ENCODE measurements around the gene SH2B3. TPM values are rescaled to one million over a fixed set of nuclear protein-coding genes. Genes with fewer than 3 reads are reported as not detected.

Gene SH2B3
- total RNA-seq, 2 experiments from 2014 or later: 25.8 to 51.3 TPM

DNA sequence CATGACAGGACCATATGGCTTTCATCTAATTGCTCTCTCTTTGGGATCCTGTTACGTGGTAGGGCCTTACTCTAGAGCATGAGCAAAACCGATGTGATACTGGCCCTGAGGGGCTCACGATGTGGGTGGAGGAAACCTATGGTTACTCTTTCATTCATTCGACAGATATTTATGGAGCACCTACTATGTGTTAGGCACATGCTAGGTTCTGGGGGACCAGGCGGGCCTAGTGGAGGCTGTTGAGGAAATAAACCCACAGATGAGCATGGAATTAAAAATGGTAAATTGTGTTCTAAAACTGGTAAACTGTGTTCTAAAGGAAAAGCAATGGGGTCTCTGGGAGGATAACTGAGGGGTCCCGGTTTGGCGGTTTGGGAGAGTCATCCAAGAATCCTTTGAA is 14.8 kb downstream of the SH2B3 start:
- H3K4me1 ChIP-seq (ENCODE audit: insufficient read depth, low read length, poor library complexity, severe bottlenecking): no peaks in the 10 kb centered on the region
- intact Hi-C loops (cut with micrococcal nuclease; ENCODE audit: unreplicated experiment): no loop called here
- H3K9me3 ChIP-seq (ENCODE audit: low read length): no peaks in the 10 kb centered on the region
- ChIA-PET CTCF (ENCODE audit: unreplicated experiment) (no interaction called here), POLR2A (no interaction called here)
- TF ChIP-seq, protein P1, sequence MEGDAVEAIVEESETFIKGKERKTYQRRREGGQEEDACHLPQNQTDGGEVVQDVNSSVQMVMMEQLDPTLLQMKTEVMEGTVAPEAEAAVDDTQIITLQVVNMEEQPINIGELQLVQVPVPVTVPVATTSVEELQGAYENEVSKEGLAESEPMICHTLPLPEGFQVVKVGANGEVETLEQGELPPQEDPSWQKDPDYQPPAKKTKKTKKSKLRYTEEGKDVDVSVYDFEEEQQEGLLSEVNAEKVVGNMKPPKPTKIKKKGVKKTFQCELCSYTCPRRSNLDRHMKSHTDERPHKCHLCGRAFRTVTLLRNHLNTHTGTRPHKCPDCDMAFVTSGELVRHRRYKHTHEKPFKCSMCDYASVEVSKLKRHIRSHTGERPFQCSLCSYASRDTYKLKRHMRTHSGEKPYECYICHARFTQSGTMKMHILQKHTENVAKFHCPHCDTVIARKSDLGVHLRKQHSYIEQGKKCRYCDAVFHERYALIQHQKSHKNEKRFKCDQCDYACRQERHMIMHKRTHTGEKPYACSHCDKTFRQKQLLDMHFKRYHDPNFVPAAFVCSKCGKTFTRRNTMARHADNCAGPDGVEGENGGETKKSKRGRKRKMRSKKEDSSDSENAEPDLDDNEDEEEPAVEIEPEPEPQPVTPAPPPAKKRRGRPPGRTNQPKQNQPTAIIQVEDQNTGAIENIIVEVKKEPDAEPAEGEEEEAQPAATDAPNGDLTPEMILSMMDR (conservative IDR thresholded peaks at IDR 0.05; ENCODE audit: low read length): no peak
- TF ChIP-seq EZH2phosphoT487 (IDR thresholded peaks at IDR 0.05; ENCODE audit: borderline replicate concordance, low read depth, low read length): no peak
- H3K27ac ChIP-seq (ENCODE audit: low read depth, low read length, poor library complexity, severe bottlenecking): no peak overlapping the region
- H3K4me3 ChIP-seq (ENCODE audit: low read depth, low read length, poor library complexity, severe bottlenecking): no peak overlapping the region
- peaks cover 12% of the 10 kb centered on the region for H3K79me2 ChIP-seq (ENCODE audit: insufficient read depth, low read depth, low read length)
- H4K20me1 ChIP-seq (ENCODE audit: insufficient read depth, low read length): 0 out of 2 replicates have a peak, but pooled peaks cover 6% of the 10 kb centered on the region
- H3K9me2 ChIP-seq (ENCODE audit: insufficient read depth, low read length): no peaks in the 10 kb centered on the region
- H2AFZ ChIP-seq (ENCODE audit: low read length): no peak overlapping the region
- no peak for DNase-seq (ENCODE audit: low spot score)
- no peak overlapping the region for H3K4me2 ChIP-seq (ENCODE audit: low read length)
- H3K36me3 ChIP-seq (ENCODE audit: insufficient read depth, low read length): peaks cover 59% of the 10 kb centered on the region
- BruUV-seq (replicated peaks): no TSS peak

GRCh38 chr12:111424189-111424792 is 18.6 kb downstream of the SH2B3 start:
- 0 out of 2 replicates have a peak, but pooled peaks cover under 1% of the 10 kb centered on the region for H3K79me2 ChIP-seq (ENCODE audit: insufficient read depth, low read depth, low read length)
- CTCF ChIA-PET (ENCODE audit: unreplicated experiment): no interaction called here
- TF ChIP-seq EZH2phosphoT487 (IDR thresholded peaks at IDR 0.05; ENCODE audit: borderline replicate concordance, low read depth, low read length): no peak
- TF ChIP-seq, protein P1 (conservative IDR thresholded peaks at IDR 0.05; ENCODE audit: low read length): no peak
- POLR2A ChIA-PET: no interaction called here
- no peak overlapping the region for H3K4me3 ChIP-seq (ENCODE audit: low read depth, low read length, poor library complexity, severe bottlenecking)
- intact Hi-C loops (cut with micrococcal nuclease; ENCODE audit: unreplicated experiment): no loop called here
- H3K9me2 ChIP-seq (ENCODE audit: insufficient read depth, low read length): no peaks in the 10 kb centered on the region
- 0 out of 2 replicates have a peak, but pooled peaks cover 6% of the 10 kb centered on the region for H4K20me1 ChIP-seq (ENCODE audit: insufficient read depth, low read length)
- peaks cover 13% of the 10 kb centered on the region for H3K4me1 ChIP-seq (ENCODE audit: insufficient read depth, low read length, poor library complexity, severe bottlenecking)
- peaks cover 32% of the 10 kb centered on the region; the same call in 1 of the 2 replicates for H3K36me3 ChIP-seq (ENCODE audit: insufficient read depth, low read length)
- H2AFZ ChIP-seq (ENCODE audit: low read length): no peak overlapping the region
- H3K4me2 ChIP-seq (ENCODE audit: low read length): no peak overlapping the region
- no peak for DNase-seq (ENCODE audit: low spot score)
- no TSS peak for BruUV-seq (replicated peaks)
- no peak overlapping the region for H3K27ac ChIP-seq (ENCODE audit: low read depth, low read length, poor library complexity, severe bottlenecking)
- no peaks in the 10 kb centered on the region for H3K9me3 ChIP-seq (ENCODE audit: low read length)

DNA sequence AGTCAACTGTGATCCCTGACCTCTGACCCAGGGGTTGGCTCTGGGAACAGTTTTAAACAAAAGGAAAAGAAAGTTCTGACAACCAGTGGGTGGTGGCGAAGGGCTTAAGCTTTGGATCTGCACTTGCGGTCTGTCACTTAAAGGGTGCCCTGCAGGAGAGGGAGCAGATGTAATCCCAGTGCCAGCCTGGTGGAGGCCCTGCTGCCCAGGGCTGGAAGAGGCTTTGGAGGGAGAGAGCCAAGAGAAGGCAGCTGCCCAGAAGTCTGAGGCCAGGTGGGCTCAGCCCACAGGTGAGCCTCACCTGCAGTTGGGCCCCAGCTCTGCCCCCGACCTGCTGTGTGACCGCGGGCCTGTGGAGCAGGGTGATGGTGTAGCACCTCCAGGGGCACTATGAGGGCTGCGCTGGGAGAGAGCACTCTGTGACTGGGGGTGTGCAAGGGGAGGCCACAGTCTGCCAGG is 19.1 kb downstream of the SH2B3 start:
- H3K4me2 ChIP-seq (ENCODE audit: low read length): no peak overlapping the region
- no peak for DNase-seq (ENCODE audit: low spot score)
- H3K4me3 ChIP-seq (ENCODE audit: low read depth, low read length, poor library complexity, severe bottlenecking): no peak overlapping the region
- H3K4me1 ChIP-seq (ENCODE audit: insufficient read depth, low read length, poor library complexity, severe bottlenecking): peaks cover 19% of the 10 kb centered on the region
- H3K79me2 ChIP-seq (ENCODE audit: insufficient read depth, low read depth, low read length): peaks cover 4% of the 10 kb centered on the region; the same call in 1 of the 2 replicates
- no peak overlapping the region for H2AFZ ChIP-seq (ENCODE audit: low read length)
- intact Hi-C loops (cut with micrococcal nuclease; ENCODE audit: unreplicated experiment): no loop called here
- H4K20me1 ChIP-seq (ENCODE audit: insufficient read depth, low read length): 0 out of 2 replicates have a peak, but pooled peaks cover 6% of the 10 kb centered on the region
- no TSS peak for BruUV-seq (replicated peaks)
- H3K27ac ChIP-seq (ENCODE audit: low read depth, low read length, poor library complexity, severe bottlenecking): no peak overlapping the region
- H3K36me3 ChIP-seq (ENCODE audit: insufficient read depth, low read length): peaks cover 27% of the 10 kb centered on the region; the same call in 1 of the 2 replicates
- no peaks in the 10 kb centered on the region for H3K9me3 ChIP-seq (ENCODE audit: low read length)
- no peak for TF ChIP-seq EZH2phosphoT487 (IDR thresholded peaks at IDR 0.05; ENCODE audit: borderline replicate concordance, low read depth, low read length)
- TF ChIP-seq, protein P1 (conservative IDR thresholded peaks at IDR 0.05; ENCODE audit: low read length): 0 out of 2 replicates have a peak, but pooled peaks have one; percentile 21
- no peaks in the 10 kb centered on the region for H3K9me2 ChIP-seq (ENCODE audit: insufficient read depth, low read length)
- CTCF ChIA-PET (ENCODE audit: unreplicated experiment): no interaction called here
- POLR2A ChIA-PET: no interaction called here
